Testis (tissue), 3 donors: ENCODE data around the gene CSMD2. TPM values are rescaled to one million over a fixed set of nuclear protein-coding genes. Genes with fewer than 3 reads are reported as not detected.

Experiments used
- DNase-seq: peaks from one replicate; pipeline ENCODE4 v3.0.0-alpha.2; 2019
- H3K27ac ChIP-seq, 2 donors: fragments of 200-600 bp; sonication (generic); one replicate each; pipeline ENCODE4 v1.5.1; 2019
- H3K27me3 ChIP-seq: fragments of 200-600 bp; sonication (generic); one replicate; pipeline ENCODE4 v1.5.1; 2019
- H3K36me3 ChIP-seq: fragments of 200-600 bp; sonication (generic); one replicate; pipeline ENCODE4 v1.5.1; 2017; ENCODE audit warnings: low read depth; ENCODE audit errors: missing control alignments
- H3K4me1 ChIP-seq: fragments of 200-600 bp; sonication (generic); one replicate; pipeline ENCODE4 v1.5.1; 2019
- H3K4me3 ChIP-seq, 2 donors: fragments of 200-600 bp; sonication (generic); one replicate each; pipeline ENCODE4 v1.5.1; 2017 to 2019
- H3K9me3 ChIP-seq: fragments of 200-600 bp; sonication (generic); one replicate; pipeline ENCODE4 v1.5.1; 2017
- POLR2A ChIP-seq: fragments of 450-650 bp; IDR thresholded peaks from one replicate; pipeline ENCODE4 v1.6.1; 2017; ENCODE audit warnings: antibody characterized with exemption, mild to moderate bottlenecking, moderate library complexity
- WGBS, 2 donors: methylation state at CpG; one replicate each; pipeline ENCODE4 v1.1.5; 2018; 5-methylcytosine and 5-hydroxymethylcytosine counted together
- intact Hi-C: fragments of 100-400 bp; cut with DNase I; formaldehyde crosslinking; loops from one replicate; pipeline ENCODE4 v1.15.1; 2023; ENCODE audit warnings: low total_unique reads
- polyA plus RNA-seq: library from polyadenylated mRNA; stranded (reverse); fragments of 350-450 nt; fragmentation: Illumina TruSeq; extraction: RNeasy Lipid Tissue Mini Kit (QIAGEN cat#74804); gene quantifications from one replicate; pipeline ENCODE4 v1.2.3, GENCODE V29; 2014; ENCODE audit warnings: low read depth, low replicate concordance; ENCODE audit not compliant: insufficient read depth
- total RNA-seq, 2 donors: library from RNA; depleted of rRNA; stranded (reverse); fragments of >200 nt; gene quantifications; one replicate each; pipeline ENCODE4 v1.2.3, GENCODE V29; 2016
- TF ChIP-seq, protein P1 (sequence below), 3 experiments: fragments of 450-650 bp in 2 of 3; fragments of 200-600 bp in 1 of 3; sonication (generic) in 1 of 3; IDR thresholded peaks; one replicate each; pipeline ENCODE4 v1.5.1; 2016 to 2019; ENCODE audit warnings: antibody characterized with exemption in 3 of 3, mild to moderate bottlenecking in 2 of 3, moderate library complexity in 1 of 3

Gene CSMD2
- total and polyA plus RNA-seq, 3 donors from 2014 or later: 1.2 to 3.8 (median 2.7) TPM

DNA sequence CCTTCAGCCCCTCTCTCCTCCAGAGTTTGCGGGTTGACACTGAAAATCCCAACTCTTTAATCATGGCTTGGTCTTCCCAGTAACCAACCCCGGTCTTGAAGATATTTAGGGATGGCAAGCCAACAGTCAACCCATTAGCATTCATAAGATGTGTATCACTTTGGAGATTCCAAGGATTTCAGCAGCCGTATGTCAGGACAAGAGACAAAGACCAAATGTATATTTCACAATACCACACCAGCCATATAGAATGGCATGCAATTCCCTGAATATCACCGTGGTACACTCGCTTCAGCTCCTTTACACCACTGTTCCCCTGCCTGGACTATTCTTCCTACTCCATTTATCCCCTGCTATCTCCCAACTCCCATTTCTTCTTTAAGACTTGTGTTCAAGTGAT lies 109.2 kb downstream of the CSMD2 start:
- H3K9me3 ChIP-seq: no peaks in the 10 kb centered on the region
- no peaks in the 10 kb centered on the region for H3K36me3 ChIP-seq
- H3K4me1 ChIP-seq: no peaks in the 10 kb centered on the region
- H3K27ac ChIP-seq: no peak overlapping the region
- intact Hi-C loops: no loop called here
- no peak overlapping the region for H3K4me3 ChIP-seq
- DNase-seq: no peak
- no peaks in the 10 kb centered on the region for H3K27me3 ChIP-seq
- TF ChIP-seq, protein P1, sequence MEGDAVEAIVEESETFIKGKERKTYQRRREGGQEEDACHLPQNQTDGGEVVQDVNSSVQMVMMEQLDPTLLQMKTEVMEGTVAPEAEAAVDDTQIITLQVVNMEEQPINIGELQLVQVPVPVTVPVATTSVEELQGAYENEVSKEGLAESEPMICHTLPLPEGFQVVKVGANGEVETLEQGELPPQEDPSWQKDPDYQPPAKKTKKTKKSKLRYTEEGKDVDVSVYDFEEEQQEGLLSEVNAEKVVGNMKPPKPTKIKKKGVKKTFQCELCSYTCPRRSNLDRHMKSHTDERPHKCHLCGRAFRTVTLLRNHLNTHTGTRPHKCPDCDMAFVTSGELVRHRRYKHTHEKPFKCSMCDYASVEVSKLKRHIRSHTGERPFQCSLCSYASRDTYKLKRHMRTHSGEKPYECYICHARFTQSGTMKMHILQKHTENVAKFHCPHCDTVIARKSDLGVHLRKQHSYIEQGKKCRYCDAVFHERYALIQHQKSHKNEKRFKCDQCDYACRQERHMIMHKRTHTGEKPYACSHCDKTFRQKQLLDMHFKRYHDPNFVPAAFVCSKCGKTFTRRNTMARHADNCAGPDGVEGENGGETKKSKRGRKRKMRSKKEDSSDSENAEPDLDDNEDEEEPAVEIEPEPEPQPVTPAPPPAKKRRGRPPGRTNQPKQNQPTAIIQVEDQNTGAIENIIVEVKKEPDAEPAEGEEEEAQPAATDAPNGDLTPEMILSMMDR (IDR thresholded peaks at IDR 0.05): no peak
- no peak for TF ChIP-seq POLR2A
- WGBS, 2 donors: 93 to 98% methylated on average over 5 of the region's 5 CpGs

DNA sequence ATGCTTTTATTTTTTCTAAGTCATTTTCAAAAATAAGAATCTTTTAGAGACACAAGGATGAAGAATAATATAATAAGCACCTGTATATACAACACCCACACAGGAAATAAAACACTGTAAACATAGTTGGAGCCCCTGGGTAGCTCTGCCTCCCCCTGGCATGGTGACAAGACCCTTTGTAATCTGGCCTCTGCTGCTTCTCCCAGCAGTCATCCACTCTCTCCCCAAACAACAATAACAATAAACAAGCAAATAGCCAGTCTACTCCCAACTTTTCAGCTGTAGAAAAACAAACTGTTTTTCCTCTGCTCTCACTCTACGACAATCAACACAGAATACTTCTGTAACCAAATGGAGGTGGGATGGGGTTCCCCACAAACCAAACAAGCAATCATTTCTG lies 110.1 kb downstream of the CSMD2 start:
- no peak overlapping the region for H3K4me3 ChIP-seq
- no peaks in the 10 kb centered on the region for H3K27me3 ChIP-seq
- H3K4me1 ChIP-seq: no peaks in the 10 kb centered on the region
- no peaks in the 10 kb centered on the region for H3K9me3 ChIP-seq
- H3K27ac ChIP-seq: no peak overlapping the region
- DNase-seq: no peak
- TF ChIP-seq POLR2A: no peak
- TF ChIP-seq, protein P1 (IDR thresholded peaks at IDR 0.05): no peak
- WGBS, 2 donors: 66 to 77% methylated on average over 1 of the region's 1 CpG
- intact Hi-C loops: no loop called here
- no peaks in the 10 kb centered on the region for H3K36me3 ChIP-seq

- no peak overlapping the region for H3K4me3 ChIP-seq
- DNase-seq: no peak
- intact Hi-C loops: no loop called here
- no peak for TF ChIP-seq POLR2A
- no peaks in the 10 kb centered on the region for H3K4me1 ChIP-seq
- H3K36me3 ChIP-seq: no peaks in the 10 kb centered on the region
- no peaks in the 10 kb centered on the region for H3K9me3 ChIP-seq
- 95 to 98% methylated on average over 2 of the region's 2 CpGs for WGBS, 2 donors
- H3K27ac ChIP-seq: no peak overlapping the region
- H3K27me3 ChIP-seq: no peaks in the 10 kb centered on the region
These were observed 111.4 kb downstream of the CSMD2 start for GRCh38 chr1:34053660-34054059.

DNA sequence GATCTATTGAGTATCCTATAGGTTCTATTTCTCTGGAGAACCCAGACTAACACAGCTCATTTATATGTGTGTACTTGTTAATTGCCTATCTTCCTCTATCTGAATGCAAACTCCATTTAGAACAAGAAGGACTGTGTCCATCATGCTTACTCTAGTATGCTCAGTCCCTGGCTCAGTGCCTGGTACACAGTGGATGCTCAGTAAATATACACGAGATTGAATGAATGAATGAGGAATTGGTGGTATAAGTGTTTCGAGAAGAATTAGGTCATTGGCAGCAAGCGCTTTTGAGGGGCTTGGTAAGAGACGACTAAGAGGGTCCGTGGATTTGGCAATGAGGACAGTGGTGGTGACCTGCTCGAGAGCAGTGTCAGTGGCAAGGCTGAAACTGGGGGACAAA lies 112.5 kb downstream of the CSMD2 start:
- WGBS, 2 donors: 90 to 93% methylated on average over 6 of the region's 6 CpGs
- Histone ChIP-seq H3K36me3 (no peaks in the 10 kb centered on the region), H3K4me3 (no peak overlapping the region), H3K4me1 (no peaks in the 10 kb centered on the region), H3K9me3 (no peaks in the 10 kb centered on the region), H3K27me3 (no peaks in the 10 kb centered on the region), H3K27ac (no peak overlapping the region)
- DNase-seq: no peak
- no peak for TF ChIP-seq POLR2A
- TF ChIP-seq, protein P1 (IDR thresholded peaks at IDR 0.05): no peak
- intact Hi-C loops: no loop called here

GRCh38 chr1:34050709-34051485 lies 114.1 kb downstream of the CSMD2 start:
- no peaks in the 10 kb centered on the region for H3K36me3 ChIP-seq
- H3K4me3 ChIP-seq: no peak overlapping the region
- intact Hi-C loops: no loop called here
- WGBS, 2 donors: 87% methylated on average over 3 of the region's 3 CpGs
- H3K27me3 ChIP-seq: no peaks in the 10 kb centered on the region
- DNase-seq: no peak
- no peaks in the 10 kb centered on the region for H3K9me3 ChIP-seq
- no peak overlapping the region for H3K27ac ChIP-seq
- TF ChIP-seq, protein P1 (IDR thresholded peaks at IDR 0.05): no peak
- no peak for TF ChIP-seq POLR2A
- no peaks in the 10 kb centered on the region for H3K4me1 ChIP-seq
